ENCODE data around the gene STAT2.

- TF ChIP-seq CTCF (IDR thresholded peaks at IDR 0.05; ENCODE audit: low read depth, low read length) (no peak), POLR2A (IDR thresholded peaks at IDR 0.05; ENCODE audit: extremely low read depth, insufficient read length) (no peak), MYC (IDR thresholded peaks at IDR 0.05; ENCODE audit: low read depth, low read length) (no peak), MAX (IDR thresholded peaks at IDR 0.05; ENCODE audit: low read depth, low read length) (no peak)
These were observed 27.3 kb downstream of the STAT2 start for GRCh38 chr12:56332512-56333196.
